Fibroblast of upper back skin (primary cell): ENCODE results near the gene SSBP4.

Experiments
- DNase-seq: peaks from one replicate; pipeline ENCODE4 v3.0.0-alpha.2; 2013

SSBP4 gene

DNA sequence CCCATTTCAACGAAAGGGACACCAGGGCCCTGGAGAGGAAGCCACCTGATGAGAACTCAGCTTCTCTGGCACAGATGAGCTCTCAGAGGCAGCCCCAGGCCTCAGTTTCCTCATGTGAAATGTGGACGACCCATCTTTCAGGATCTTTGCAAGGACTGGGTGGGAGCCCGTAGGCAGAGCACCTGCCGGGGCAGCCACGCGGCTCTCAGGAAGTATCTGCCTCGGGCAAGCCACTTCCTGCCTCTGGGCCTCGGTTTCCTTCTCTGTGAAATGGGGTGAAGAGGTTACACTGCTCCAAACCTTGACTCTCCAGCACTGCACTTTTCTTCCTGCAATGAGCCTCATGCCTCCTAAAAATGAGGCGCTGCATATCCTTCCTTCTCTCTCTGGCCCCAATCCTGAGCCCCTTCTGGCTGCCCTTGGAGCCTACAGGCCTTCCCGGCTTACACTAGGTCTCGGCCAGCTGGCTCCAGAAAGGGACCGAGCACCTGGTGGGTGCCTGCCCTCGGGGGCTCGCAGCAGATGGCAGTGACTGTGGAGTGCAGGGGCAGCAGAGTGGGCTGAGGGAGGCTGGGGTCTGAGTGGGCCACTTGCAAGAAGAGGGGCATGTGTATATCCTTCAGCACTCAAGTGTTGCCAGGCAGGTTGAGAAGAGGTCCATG lies 3.5 kb downstream of the SSBP4 start:
- no peak for DNase-seq

DNA sequence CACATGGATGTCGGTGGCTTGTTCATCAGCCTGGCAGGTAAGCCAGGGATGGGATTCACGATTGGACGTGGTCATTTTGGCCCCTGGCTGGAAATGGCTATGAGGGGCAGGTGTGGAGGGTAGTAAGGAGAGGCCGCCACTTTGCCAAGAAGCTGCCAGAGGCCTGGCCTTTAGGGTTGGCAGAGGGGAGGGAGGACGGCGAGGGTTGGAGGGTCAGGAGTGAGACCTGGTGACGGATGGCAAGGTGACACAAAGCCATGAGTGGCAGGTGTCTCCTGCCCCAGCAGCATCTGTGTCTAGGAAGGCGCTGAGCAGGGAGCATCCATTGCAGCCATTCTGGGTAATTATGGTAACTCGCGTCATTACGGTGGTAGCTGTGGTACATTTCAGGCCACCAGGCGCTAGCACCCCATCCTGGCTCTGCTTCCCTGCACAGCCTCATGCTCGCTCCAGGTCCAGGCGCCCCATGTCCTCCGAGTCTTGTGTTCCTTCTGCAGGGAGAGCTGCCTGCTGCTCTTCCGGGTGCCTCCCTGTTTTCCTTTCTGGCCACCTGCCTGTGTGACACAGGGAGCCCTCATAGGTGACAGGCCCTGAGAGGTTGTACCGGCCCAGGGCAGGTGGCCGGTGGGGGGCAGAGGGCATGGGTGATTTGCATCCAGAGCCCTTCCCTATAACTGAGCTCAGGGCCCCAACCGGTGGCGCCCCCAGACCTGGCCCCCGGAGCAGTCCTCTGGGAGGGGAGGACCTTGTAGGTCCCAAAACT lies 4.2 kb downstream of the SSBP4 start:
- no peak for DNase-seq

DNA sequence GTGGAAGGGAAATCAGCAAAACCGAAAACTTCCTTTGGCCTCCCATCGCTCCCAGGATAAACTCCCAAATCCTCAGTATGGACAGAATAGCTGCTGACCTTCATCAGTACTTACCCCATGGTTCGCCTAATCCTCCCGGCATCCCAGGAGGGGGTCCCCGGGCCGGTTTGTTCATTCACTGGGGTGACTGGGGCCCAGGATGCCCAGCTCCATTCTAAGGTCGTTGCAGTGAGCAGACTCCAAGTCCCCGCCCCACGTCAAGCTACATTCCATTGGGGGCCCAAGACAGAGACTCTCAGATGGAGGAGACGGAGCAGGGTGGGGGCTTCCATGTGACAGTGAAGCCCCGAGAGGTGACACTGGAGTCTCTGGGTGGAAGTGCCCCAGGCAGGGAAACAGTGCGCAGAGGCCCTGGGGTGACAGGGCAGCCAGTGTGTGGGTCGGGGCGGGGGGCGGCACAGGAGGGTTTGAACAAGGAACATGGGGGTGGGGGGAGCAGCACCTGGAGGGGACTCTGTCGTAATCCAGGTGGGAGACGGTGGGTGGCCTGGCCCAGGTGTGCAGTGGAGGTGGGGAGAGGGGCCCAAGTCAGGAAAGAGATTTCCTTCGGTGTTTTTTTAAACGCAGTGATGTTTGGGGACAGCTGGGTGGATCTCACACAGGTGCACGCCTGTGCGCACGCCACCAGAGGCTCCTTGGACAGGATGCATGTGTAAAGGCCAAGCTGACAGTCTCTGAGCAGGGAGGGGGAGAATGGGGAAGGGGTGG lies 5.1 kb downstream of the SSBP4 start:
- DNase-seq: no peak

DNA sequence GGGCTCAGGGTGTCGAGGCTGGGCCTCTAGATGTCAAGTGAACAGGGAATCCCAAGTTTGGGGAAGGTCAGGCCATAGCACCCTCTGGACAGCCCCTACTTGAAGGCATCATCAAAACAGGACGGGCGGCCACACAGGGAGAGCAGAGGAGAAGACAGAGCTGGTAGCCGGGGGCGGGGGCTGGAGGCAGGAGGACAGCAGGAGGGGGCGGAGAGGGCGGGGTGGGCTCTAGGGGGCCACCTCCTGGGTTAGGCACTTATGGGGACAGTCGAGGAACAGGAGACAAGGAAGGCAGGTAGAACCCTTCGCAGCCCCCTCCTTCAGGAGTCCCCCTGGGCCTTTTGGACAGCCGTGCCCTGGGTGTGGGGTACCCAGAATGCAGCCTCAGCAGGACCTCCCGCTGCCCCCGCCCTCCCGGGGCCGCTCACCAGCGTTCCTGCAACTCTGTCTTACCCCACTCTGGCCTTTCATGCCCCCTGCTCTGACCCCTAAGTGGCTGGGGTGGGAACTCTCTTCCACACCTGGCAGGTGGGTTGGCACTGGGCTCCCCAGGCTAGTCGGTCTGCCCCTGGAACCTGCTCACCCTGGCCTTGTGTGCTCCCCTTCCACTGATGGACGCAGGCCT lies 5.8 kb downstream of the SSBP4 start:
- DNase-seq: no peak

DNA sequence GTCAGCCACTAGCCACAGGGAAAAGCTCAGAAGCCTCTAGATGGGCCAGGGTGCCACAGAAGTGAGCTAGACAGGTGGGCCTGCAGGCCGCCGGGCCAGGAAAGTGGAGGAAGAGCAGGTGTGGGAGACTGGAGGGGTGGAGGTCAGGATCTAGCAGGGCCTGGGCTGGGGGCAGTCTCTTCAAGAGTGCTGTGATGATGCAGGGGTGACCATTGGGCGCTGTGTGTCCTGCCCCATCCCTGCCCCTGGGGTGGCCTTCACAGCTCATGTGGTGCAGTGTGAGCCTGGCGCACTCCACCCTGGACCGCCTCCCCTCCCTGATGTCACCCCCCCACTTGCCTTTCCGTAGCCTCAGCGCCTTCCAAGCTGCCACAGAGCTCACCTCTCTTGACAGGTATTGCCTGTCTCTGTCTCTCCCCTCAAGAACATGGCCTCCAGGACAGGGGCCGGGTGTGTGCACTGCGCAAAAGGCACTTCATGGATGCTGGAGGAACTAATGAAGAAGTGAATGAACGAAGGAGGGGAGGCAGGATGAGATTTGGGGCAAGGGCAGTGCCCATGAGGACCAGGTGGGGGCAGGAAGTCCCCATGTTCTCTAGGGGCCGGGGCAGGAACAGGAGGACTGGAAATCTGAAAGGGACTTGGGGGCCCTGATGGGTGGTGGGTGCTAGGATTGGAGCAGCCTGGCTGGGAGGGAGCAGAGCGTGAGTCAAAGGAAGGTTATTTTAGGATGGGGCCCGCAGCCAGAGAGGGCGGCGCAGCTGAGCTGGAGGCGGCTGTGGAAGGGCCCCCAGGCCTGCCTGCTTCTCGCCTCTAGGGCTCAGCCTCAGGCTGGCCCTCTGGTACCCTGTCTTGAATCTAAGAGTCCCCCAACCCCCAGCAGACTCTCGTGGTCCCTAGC lies 6.6 kb downstream of the SSBP4 start:
- peak; percentile 70 for DNase-seq

DNA sequence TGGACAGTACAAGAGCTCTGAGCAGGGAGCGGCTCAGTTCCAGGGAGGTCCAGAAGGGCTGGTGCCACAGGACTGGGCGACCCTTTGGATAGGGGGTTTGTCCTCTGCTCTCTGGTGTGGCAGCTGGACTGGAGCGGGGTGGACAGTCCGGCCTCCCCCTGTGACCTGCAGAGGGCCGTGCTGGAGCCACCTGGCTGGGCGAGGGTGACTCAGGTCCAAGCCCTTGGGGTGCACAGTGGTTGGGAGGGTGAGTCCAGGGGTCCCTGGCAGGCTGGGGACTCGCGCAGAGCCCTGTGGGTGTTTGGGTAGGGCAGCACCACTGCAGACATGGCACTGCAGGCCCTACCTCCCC lies 7.2 kb downstream of the SSBP4 start:
- DNase-seq: no peak

DNA sequence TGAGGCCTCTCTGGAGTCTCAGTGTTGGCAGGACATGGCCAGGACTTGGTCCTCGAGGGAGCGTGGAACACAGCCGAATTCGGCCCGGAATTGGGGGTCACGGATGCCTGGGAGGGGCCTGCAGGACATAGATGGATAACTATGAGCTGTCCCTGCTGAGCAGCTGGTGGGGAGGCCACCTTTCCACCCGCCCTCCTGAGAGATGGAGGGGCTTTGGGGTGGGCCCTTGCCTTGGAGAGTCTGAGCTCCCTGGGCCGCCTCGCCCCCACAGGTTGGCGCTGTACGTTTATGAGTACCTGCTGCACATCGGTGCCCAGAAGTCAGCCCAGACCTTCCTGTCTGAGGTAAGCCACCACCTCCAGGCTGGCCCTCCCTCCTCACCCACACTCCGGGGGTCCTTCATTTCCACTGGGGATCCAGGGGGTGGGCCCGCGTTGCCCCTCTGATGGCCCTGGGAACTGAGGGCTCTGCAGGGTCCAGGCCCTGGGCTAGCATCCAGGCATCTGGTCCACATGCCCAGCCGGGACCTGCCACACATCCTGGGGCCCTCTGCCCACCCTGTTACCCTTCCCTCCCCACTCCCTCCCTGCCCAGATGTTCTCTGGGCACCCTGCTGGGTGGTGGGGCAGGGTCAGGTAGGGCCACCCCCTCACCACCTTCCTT lies 8.0 kb downstream of the SSBP4 start:
- no peak for DNase-seq

DNA sequence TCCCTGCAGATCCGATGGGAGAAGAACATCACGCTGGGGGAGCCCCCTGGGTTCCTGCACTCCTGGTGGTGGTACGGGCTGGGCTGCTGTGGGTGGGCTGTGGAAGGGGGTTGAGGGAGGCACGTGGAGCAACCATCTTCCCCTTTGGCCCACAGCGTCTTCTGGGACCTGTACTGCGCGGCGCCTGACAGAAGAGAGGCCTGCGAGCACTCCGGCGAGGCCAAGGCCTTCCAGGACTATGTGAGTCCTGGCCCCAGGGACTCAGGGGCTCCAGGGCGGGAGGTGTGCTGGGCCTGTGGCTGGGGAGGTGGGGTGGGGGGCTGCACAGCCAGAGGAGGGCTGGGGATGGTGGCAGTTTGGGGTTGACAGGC lies 8.5 kb downstream of the SSBP4 start:
- no peak for DNase-seq

DNA sequence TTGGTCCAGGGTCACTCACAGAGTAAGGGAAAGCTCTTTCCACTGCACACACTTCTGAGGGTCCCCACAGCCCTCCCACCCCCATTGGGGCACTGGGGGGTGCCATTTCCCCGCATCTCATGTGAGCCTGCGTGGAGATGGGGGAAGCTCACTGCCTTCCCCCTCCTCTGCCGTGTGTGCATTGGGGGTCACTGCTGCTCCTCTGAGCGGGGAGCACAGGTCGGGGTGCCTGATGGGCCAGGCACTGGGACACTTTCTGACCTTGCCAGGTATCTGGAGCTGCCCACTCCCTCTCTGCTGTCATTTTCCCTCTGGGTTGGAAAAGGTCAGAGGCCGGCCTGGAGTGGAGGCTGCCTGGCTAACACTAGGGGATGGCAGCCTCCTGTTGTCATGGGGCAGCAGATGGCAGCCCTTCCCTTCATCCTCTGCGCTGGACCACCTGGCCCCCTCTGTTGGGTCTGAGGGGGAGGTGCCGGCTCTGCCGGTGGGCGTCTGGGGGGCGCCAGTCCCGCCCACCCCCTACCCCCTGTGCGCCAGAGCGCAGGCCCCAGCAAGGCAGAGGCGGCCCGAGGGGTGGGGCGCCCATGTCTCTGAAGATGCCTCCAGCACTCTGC lies 9.1 kb downstream of the SSBP4 start:
- no peak for DNase-seq

DNA sequence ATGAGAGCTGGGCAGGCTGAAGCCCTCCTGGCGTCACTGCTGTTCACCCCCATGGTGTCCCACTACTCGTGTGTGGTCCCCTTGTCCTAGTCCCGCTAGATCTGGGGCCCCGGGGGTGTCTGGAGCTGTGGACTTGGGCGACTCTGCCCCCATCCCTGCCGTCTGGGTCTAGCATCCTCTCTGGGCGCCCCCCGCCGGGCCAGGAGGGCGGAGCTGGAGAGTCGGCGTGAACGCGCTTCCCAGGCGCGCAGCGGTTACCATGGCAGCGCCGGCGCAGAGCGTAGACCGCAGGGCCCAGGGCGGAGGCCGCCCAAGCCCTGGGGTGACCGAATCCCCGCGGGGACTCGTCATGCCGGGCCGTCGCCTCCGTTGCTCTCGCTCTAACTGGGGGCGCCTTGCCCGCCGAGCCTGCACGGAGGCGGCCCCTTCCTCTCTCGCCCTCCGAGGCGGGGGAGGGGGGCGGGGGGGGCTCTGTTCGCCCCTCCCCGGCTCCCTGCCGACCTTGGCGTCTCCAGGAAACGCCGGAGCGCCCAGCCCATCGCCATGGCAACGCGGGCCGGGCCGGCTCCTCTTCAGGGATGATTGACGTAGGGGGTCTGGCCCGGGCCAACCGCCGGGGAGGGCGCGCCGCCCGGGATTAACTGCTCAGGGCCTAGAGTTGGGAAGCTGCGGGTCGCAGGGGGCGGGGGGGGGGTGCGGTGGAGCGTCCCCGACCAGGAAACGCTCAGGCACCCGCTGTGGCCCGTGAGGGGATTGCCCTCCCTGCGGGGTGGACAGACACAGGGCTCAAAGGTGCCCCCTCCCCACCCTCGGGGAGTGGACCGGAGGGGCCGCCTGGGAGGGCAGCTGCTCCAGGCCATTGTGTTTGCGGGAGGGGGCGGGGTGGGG lies 9.8 kb downstream of the SSBP4 start:
- peak; percentile 84 for DNase-seq

DNA sequence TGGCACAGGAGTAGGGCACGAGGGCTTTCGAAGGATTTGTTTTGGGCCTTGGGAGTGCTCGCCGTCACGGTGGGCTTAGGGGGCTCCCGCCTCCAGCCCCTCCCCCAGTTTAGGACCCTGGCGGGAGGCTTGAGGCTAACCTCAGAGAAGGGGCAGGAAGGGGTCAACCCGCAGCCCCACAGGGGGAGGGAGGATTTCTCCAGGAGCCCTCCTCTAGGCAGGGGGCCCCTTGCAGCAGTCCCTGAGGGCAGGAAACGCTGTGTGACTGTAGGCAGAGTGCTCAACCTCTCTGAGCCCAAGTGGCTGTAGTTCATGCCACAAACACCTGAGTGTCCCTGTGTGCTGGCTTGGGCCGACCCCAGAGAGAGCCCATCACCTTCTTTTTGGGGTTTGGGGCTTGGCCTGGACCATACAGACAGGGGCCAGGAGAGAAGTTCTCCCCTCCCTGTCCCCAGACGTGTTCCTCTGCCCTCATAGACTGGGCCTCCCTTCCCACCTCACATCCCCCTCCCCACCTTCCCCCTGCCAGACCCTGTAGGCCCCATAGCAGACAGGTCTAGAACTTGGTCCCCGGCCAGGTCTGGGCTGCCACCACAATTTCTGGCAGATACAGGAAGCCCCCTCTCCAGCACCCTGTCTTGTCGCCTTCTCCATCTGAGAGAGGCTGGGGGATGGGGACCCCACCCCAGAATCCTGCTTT lies 10.7 kb downstream of the SSBP4 start:
- DNase-seq: no peak

DNA sequence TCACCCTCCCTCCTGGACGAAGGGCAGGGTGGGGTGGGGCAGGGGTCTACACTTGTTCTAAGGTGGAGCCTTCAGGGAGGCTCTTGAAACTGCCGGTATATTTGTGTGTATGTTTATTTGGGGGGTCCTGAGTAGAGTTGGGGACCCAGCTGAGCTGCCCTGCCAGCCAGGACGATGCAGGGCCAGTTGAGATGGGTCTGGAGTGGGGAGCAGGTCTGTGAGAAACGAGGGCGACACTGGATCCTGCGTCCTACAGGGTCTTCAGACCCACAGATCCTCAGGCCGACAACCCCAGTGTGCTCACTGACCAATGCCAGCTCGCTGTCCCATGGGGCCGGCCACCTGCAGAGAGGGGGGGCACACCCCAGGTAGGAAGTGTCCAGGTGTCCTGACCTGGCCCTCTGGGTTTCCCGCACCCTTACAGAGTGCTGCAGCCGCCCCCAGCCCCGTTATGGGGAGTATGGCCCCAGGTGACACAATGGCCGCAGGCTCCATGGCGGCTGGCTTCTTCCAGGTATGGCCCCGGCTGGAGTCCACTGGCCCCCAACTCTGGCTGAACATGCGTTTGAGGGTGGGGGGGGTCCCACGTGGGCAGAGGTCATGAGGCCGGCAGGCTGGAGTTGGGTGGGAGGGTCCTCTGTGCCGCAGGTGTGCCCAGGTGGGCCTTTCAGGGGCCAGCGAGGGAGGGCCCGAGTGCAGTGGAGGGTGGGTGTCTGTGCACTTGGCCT lies 11.4 kb downstream of the SSBP4 start:
- DNase-seq: no peak

DNA sequence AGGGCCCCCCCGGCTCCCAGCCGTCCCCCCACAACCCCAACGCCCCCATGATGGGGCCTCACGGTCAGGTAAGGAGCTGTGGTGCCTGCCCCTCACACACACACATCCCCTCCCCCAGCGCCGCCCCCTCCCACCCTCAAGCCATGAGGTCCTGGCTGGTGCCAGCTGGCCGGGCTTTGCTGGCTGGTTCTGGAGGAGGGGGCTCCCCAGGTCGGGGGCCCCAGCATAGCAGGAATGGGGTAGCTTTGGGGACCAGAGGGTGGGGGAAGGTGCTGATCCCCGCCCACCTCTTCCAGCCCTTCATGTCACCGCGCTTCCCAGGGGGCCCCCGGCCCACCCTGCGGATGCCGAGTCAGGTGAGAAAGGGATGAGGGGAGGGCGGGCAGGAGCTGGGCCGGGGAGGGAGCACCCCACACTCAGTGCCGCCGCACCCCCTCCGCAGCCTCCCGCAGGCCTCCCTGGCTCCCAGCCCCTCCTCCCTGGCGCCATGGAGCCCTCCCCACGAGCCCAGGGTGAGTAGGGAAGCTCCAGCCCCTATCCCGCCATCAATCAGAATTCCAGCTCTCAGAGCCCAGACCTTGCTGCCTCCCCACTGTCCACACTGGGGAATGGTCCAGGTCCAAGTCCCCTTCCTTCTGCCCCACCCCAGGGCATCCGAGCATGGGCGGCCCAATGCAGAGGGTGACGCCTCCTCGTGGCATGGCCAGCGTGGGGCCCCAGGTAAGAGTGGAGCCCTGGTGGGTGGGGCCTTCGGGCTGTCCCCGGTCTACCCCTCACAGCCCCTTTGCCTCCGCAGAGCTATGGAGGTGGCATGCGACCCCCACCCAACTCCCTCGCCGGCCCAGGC lies 12.4 kb downstream of the SSBP4 start:
- DNase-seq: no peak

DNA sequence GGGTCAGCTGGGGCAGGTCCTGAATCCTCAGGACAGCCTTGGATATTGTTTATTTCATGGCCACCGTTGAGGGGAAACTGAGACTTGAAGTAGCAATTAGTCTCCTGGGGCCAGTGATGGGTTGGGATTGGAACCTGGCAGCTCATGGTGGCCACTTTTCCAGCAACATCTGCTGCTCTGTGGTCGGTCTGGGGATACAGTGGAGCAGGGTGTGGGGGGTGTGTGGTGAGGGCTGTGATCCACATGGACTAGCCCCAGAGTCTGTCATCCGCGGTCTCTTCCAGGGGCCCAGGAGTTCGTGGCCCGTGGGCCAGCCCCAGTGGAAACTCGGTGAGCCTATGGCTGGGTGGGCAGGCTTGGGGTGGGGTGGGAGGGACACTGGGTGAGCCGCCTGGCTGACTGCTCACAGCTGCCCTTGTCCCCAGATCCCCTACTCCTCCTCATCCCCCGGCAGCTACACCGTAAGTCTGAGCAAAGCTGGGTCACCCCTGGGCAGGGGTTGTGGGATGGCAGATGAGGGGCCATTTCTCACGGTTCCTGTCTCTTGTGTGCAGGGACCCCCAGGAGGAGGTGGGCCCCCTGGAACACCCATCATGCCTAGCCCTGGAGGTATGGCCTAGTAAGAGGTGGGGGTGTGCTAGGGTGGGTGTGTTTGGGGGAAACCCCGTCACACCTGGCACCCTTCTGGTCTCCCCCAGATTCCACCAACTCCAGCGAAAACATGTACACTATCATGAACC lies 13.2 kb downstream of the SSBP4 start:
- peak; percentile 49 for DNase-seq

DNA sequence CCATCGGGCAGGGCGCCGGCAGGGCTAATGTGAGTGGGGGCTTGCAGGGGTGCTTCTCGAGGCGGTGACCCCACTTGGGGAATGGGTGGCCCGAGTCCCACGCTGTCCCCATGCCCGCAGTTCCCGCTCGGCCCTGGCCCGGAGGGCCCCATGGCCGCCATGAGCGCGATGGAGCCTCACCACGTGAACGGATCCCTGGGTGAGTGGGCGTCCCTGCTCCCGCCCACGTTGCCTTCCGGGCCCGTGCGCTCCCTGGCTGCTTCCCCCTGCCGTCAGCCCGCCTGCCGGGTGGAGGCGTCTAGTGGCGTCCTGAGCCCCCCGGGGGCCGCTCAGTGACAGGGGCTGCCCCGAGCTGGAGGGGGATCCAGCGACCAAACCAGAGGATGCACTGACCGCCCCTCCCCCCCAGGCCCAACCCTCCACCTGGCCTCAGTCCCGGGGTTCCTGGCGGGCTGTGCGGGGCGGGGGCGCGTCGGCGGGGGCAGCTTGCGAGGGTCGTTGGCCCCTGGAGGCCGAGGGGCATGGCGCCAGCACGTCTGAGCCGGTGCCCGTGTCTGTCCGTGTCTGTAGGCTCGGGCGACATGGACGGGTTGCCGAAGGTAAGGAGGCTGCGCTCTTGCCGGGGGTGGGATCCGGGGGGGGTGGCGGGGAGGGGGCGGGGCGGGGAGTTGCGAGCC lies 14.0 kb downstream of the SSBP4 start:
- DNase-seq: no peak

DNA sequence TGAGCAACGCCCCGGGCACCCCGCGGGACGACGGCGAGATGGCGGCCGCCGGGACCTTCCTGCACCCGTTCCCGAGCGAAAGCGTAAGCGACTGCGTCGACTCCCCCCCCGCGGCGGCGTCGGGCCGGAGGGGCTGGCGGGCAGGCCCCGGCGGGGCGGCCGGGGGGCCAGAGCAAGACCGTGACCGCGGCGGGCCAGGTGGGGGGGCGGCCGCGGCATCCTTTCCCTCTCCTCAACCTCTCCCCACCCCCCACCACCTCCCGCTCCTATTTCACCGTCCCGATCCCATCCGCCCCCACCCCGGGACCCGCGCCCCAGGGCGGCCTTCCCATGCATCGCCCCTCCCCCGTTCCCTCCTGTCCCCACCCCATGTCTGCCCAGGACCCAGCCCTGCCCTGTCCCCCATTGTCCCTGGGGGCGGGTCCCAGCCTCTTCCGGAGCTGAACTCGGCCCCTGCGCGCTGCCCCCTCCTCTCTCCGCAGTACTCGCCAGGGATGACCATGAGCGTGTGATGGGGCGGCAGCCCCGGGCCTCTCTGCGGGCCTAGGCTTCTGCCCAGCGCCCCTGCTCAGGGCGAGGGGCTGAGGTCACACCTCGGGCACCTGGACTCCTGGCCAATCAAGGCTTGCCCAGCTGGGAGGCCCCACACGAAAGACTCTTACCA lies 14.7 kb downstream of the SSBP4 start:
- no peak for DNase-seq
